Measurements from ENCODE around the gene C2CD4B.

DNA sequence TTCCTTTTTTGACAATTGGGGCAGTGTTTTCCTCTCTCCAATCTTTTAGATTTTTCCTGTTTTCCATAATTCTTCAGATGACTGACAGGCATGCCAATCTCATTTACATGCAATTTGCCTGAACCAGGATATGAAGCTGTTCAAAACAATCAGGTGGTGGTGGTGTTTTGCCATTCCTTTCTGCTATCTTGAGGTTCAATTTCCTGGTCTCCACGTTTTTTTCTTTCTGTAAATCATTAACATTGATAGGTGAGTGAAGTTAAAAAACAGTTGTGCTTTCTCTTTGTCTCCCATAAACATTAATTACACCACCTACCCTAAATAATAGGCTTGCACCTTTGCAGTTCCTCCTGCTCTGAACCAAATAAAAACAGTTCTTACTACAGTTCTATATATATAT, 49.2 kb downstream of the C2CD4B start:
- TF ChIP-seq, protein P1, sequence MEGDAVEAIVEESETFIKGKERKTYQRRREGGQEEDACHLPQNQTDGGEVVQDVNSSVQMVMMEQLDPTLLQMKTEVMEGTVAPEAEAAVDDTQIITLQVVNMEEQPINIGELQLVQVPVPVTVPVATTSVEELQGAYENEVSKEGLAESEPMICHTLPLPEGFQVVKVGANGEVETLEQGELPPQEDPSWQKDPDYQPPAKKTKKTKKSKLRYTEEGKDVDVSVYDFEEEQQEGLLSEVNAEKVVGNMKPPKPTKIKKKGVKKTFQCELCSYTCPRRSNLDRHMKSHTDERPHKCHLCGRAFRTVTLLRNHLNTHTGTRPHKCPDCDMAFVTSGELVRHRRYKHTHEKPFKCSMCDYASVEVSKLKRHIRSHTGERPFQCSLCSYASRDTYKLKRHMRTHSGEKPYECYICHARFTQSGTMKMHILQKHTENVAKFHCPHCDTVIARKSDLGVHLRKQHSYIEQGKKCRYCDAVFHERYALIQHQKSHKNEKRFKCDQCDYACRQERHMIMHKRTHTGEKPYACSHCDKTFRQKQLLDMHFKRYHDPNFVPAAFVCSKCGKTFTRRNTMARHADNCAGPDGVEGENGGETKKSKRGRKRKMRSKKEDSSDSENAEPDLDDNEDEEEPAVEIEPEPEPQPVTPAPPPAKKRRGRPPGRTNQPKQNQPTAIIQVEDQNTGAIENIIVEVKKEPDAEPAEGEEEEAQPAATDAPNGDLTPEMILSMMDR (tag by site-specific recombination; IDR thresholded peaks at IDR 0.05), result no peak
- TF ChIP-seq ZFP41 (tag by site-specific recombination; IDR thresholded peaks at IDR 0.05; ENCODE audit: borderline replicate concordance), result no peak
- no peak for TF ChIP-seq ZNF292 (tag by site-specific recombination; IDR thresholded peaks at IDR 0.05; ENCODE audit: borderline replicate concordance, low read depth)
- TF ChIP-seq, protein P2, sequence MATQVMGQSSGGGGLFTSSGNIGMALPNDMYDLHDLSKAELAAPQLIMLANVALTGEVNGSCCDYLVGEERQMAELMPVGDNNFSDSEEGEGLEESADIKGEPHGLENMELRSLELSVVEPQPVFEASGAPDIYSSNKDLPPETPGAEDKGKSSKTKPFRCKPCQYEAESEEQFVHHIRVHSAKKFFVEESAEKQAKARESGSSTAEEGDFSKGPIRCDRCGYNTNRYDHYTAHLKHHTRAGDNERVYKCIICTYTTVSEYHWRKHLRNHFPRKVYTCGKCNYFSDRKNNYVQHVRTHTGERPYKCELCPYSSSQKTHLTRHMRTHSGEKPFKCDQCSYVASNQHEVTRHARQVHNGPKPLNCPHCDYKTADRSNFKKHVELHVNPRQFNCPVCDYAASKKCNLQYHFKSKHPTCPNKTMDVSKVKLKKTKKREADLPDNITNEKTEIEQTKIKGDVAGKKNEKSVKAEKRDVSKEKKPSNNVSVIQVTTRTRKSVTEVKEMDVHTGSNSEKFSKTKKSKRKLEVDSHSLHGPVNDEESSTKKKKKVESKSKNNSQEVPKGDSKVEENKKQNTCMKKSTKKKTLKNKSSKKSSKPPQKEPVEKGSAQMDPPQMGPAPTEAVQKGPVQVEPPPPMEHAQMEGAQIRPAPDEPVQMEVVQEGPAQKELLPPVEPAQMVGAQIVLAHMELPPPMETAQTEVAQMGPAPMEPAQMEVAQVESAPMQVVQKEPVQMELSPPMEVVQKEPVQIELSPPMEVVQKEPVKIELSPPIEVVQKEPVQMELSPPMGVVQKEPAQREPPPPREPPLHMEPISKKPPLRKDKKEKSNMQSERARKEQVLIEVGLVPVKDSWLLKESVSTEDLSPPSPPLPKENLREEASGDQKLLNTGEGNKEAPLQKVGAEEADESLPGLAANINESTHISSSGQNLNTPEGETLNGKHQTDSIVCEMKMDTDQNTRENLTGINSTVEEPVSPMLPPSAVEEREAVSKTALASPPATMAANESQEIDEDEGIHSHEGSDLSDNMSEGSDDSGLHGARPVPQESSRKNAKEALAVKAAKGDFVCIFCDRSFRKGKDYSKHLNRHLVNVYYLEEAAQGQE (tag by site-specific recombination; IDR thresholded peaks at IDR 0.05), result no peak
- TF ChIP-seq ZNF585B (tag by site-specific recombination; IDR thresholded peaks at IDR 0.05), result no peak
- no peak for TF ChIP-seq ZNF624 (tag by site-specific recombination; IDR thresholded peaks at IDR 0.05)

All from HEK293 (cell line).